ENCODE data around the gene PRPS1L1.

The PRPS1L1 gene

GRCh38 chr7:17988141-17988540 is 39.5 kb downstream of the PRPS1L1 start:
- DNase-seq, result no peak
- Histone ChIP-seq H3K27ac (no peak overlapping the region), H3K4me3 (ENCODE audit: low read depth, low read length) (no peak overlapping the region), H3K9me3 (ENCODE audit: severe bottlenecking) (no peaks in the 10 kb centered on the region), H3K27me3 (ENCODE audit: insufficient read depth, low read depth, severe bottlenecking) (no peaks in the 10 kb centered on the region), H3K36me3 (no peaks in the 10 kb centered on the region)
- TF ChIP-seq CTCF (IDR thresholded peaks at IDR 0.05; ENCODE audit: low read depth, low read length), result no peak

GRCh38 chr7:17986851-17987250 is 40.8 kb downstream of the PRPS1L1 start:
- Histone ChIP-seq H3K9me3 (ENCODE audit: severe bottlenecking) (no peaks in the 10 kb centered on the region), H3K27ac (no peak overlapping the region), H3K36me3 (no peaks in the 10 kb centered on the region), H3K27me3 (ENCODE audit: insufficient read depth, low read depth, severe bottlenecking) (no peaks in the 10 kb centered on the region), H3K4me3 (ENCODE audit: low read depth, low read length) (no peak overlapping the region)
- no peak for TF ChIP-seq CTCF (IDR thresholded peaks at IDR 0.05; ENCODE audit: low read depth, low read length)
- DNase-seq, result no peak

GRCh38 chr7:17985473-17986239 is 42.0 kb downstream of the PRPS1L1 start:
- DNase-seq, result no peak
- H3K27me3 ChIP-seq (ENCODE audit: insufficient read depth, low read depth, severe bottlenecking), result no peaks in the 10 kb centered on the region
- H3K36me3 ChIP-seq, result no peaks in the 10 kb centered on the region
- H3K4me3 ChIP-seq (ENCODE audit: low read depth, low read length), result no peak overlapping the region
- H3K27ac ChIP-seq, result no peak overlapping the region
- H3K9me3 ChIP-seq (ENCODE audit: severe bottlenecking), result no peaks in the 10 kb centered on the region
- no peak for TF ChIP-seq CTCF (IDR thresholded peaks at IDR 0.05; ENCODE audit: low read depth, low read length)

GRCh38 chr7:17984288-17984687 is 43.4 kb downstream of the PRPS1L1 start:
- no peak for DNase-seq
- H3K9me3 ChIP-seq (ENCODE audit: severe bottlenecking), result no peaks in the 10 kb centered on the region
- TF ChIP-seq CTCF (IDR thresholded peaks at IDR 0.05; ENCODE audit: low read depth, low read length), result no peak
- H3K27ac ChIP-seq, result no peak overlapping the region
- no peaks in the 10 kb centered on the region for H3K27me3 ChIP-seq (ENCODE audit: insufficient read depth, low read depth, severe bottlenecking)
- no peak overlapping the region for H3K4me3 ChIP-seq (ENCODE audit: low read depth, low read length)
- no peaks in the 10 kb centered on the region for H3K36me3 ChIP-seq

- no peak for DNase-seq
- TF ChIP-seq CTCF (IDR thresholded peaks at IDR 0.05; ENCODE audit: low read depth, low read length), result no peak
- no peak overlapping the region for H3K4me3 ChIP-seq (ENCODE audit: low read depth, low read length)
- H3K27me3 ChIP-seq (ENCODE audit: insufficient read depth, low read depth, severe bottlenecking), result no peaks in the 10 kb centered on the region
- no peak overlapping the region for H3K27ac ChIP-seq
- no peaks in the 10 kb centered on the region for H3K9me3 ChIP-seq (ENCODE audit: severe bottlenecking)
- H3K36me3 ChIP-seq, result no peaks in the 10 kb centered on the region
Measured at GRCh38 chr7:17983221-17984062, 44.2 kb downstream of the PRPS1L1 start.
